Panc1 (cell line): ENCODE results near the gene MINDY4.

Source experiments
- POLR2AphosphoS5 ChIP-seq: IDR thresholded peaks from 2 replicates; pipeline ENCODE4 v1.6.1; 2012; ENCODE audit warnings: mild to moderate bottlenecking, low read depth, low read length, moderate library complexity
- SIN3A ChIP-seq: IDR thresholded peaks from 2 replicates; pipeline ENCODE4 v1.6.1; 2012; ENCODE audit warnings: low read depth, mild to moderate bottlenecking, low read length, moderate library complexity, borderline replicate concordance; ENCODE audit not compliant: insufficient read depth
- TF ChIP-seq, protein P1 (sequence below): fragments of 450-650 bp; IDR thresholded peaks from 2 replicates; pipeline ENCODE4 v1.5.1; 2017; ENCODE audit warnings: mild to moderate bottlenecking
- TF ChIP-seq, protein P2 (sequence below), 2 experiments: IDR thresholded peaks; 2 replicates each; pipeline ENCODE4 v1.6.1; 2011 to 2012; ENCODE audit warnings: low read depth in 2 of 2, control low read depth in 1 of 2, low read length in 1 of 2, mild to moderate bottlenecking in 1 of 2, moderate library complexity in 1 of 2; ENCODE audit not compliant: insufficient read depth in 1 of 2

DNA sequence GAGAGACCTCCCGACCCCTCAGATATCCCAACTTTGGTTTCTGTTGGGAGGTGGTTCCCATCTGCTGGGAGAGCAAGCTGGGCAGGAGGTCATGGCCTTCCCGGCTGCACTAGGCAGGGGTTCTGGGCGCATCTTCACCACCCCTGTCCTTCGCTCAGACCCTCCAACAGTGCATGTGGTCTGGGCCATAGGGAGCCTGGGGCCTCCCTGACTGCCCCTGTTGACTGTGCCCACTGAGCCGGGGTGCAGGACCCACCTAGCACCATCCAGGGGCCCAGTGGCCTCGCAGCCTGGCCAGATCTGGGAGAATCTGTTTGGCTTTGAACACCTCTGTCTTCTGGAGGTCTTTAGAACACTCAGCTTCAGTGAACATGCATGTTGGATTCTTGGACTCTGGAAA is 38.0 kb upstream of the MINDY4 start:
- TF ChIP-seq, protein P1, sequence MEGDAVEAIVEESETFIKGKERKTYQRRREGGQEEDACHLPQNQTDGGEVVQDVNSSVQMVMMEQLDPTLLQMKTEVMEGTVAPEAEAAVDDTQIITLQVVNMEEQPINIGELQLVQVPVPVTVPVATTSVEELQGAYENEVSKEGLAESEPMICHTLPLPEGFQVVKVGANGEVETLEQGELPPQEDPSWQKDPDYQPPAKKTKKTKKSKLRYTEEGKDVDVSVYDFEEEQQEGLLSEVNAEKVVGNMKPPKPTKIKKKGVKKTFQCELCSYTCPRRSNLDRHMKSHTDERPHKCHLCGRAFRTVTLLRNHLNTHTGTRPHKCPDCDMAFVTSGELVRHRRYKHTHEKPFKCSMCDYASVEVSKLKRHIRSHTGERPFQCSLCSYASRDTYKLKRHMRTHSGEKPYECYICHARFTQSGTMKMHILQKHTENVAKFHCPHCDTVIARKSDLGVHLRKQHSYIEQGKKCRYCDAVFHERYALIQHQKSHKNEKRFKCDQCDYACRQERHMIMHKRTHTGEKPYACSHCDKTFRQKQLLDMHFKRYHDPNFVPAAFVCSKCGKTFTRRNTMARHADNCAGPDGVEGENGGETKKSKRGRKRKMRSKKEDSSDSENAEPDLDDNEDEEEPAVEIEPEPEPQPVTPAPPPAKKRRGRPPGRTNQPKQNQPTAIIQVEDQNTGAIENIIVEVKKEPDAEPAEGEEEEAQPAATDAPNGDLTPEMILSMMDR = no peak
- TF ChIP-seq POLR2AphosphoS5 = no peak
- no peak for TF ChIP-seq SIN3A
- TF ChIP-seq, protein P2, sequence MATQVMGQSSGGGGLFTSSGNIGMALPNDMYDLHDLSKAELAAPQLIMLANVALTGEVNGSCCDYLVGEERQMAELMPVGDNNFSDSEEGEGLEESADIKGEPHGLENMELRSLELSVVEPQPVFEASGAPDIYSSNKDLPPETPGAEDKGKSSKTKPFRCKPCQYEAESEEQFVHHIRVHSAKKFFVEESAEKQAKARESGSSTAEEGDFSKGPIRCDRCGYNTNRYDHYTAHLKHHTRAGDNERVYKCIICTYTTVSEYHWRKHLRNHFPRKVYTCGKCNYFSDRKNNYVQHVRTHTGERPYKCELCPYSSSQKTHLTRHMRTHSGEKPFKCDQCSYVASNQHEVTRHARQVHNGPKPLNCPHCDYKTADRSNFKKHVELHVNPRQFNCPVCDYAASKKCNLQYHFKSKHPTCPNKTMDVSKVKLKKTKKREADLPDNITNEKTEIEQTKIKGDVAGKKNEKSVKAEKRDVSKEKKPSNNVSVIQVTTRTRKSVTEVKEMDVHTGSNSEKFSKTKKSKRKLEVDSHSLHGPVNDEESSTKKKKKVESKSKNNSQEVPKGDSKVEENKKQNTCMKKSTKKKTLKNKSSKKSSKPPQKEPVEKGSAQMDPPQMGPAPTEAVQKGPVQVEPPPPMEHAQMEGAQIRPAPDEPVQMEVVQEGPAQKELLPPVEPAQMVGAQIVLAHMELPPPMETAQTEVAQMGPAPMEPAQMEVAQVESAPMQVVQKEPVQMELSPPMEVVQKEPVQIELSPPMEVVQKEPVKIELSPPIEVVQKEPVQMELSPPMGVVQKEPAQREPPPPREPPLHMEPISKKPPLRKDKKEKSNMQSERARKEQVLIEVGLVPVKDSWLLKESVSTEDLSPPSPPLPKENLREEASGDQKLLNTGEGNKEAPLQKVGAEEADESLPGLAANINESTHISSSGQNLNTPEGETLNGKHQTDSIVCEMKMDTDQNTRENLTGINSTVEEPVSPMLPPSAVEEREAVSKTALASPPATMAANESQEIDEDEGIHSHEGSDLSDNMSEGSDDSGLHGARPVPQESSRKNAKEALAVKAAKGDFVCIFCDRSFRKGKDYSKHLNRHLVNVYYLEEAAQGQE (IDR thresholded peaks at IDR 0.05; ENCODE audit: insufficient read depth in 1 of 2, low read depth in 2 of 2, low read length in 1 of 2) = no peak
